ENCODE data around the gene RHNO1.
"Not testable (repeated sequence)": the region's sequence is repeated elsewhere in the genome, so short reads cannot be mapped to it uniquely, and the experiment has no call there.

RHNO1 gene

GRCh38 chr12:2858944-2859421 is 18.0 kb upstream of the RHNO1 start:
- DNase-seq (ENCODE audit: low read depth), result no peak

GRCh38 chr12:2860170-2860569 is 16.9 kb upstream of the RHNO1 start:
- no peak for DNase-seq (ENCODE audit: low read depth)

GRCh38 chr12:2862876-2863275 is 14.1 kb upstream of the RHNO1 start:
- no peak for DNase-seq (ENCODE audit: low read depth)

- not testable (repeated sequence) for DNase-seq (ENCODE audit: low read depth)
Observed at GRCh38 chr12:2863402-2863801, 13.6 kb upstream of the RHNO1 start.

- no peak for DNase-seq (ENCODE audit: low read depth)
Observed at GRCh38 chr12:2864198-2864597, 12.8 kb upstream of the RHNO1 start.

- not testable (repeated sequence) for DNase-seq (ENCODE audit: low read depth)
Observed at GRCh38 chr12:2868986-2869632, 7.9 kb upstream of the RHNO1 start.

GRCh38 chr12:2876431-2877046 is 484 bp upstream of the RHNO1 start:
- DNase-seq (ENCODE audit: low read depth), result no peak

- peak; percentile 51 for DNase-seq (ENCODE audit: low read depth)
Observed at GRCh38 chr12:2877953-2878732, 1.1 kb downstream of the RHNO1 start.

- DNase-seq (ENCODE audit: low read depth), result no peak
Observed at GRCh38 chr12:2879853-2880252, 2.8 kb downstream of the RHNO1 start.

- DNase-seq (ENCODE audit: low read depth), result no peak
Observed at GRCh38 chr12:2884810-2885209, 7.8 kb downstream of the RHNO1 start.

- DNase-seq (ENCODE audit: low read depth), result no peak
Observed at GRCh38 chr12:2886768-2887450, 9.9 kb downstream of the RHNO1 start.

GRCh38 chr12:2890001-2890387 is 13.0 kb downstream of the RHNO1 start:
- DNase-seq (ENCODE audit: low read depth), result no peak

GRCh38 chr12:2890388-2891239 is 13.6 kb downstream of the RHNO1 start, which contains the start of gene TULP3:
Gene TULP3, plus strand, starts transcription at chr12:2890891. Its CDS starts 57 bp downstream, at chr12:2890948.
- peak; percentile 96 for DNase-seq (ENCODE audit: low read depth)

GRCh38 chr12:2891240-2892053 is 14.4 kb downstream of the RHNO1 start:
- DNase-seq (ENCODE audit: low read depth), result peak; percentile 58

GRCh38 chr12:2892246-2892645 is 15.2 kb downstream of the RHNO1 start:
- DNase-seq (ENCODE audit: low read depth), result no peak

- peak; percentile 90 for DNase-seq (ENCODE audit: low read depth)
Observed at GRCh38 chr12:2893007-2893406, 16.0 kb downstream of the RHNO1 start.

- no peak for DNase-seq (ENCODE audit: low read depth)
Observed at GRCh38 chr12:2895051-2895451, 18.0 kb downstream of the RHNO1 start.

- DNase-seq (ENCODE audit: low read depth), result no peak
Observed at GRCh38 chr12:2895511-2895910, 18.5 kb downstream of the RHNO1 start.

- DNase-seq (ENCODE audit: low read depth), result no peak
Observed at GRCh38 chr12:2897418-2897817, 20.4 kb downstream of the RHNO1 start.

- no peak for DNase-seq (ENCODE audit: low read depth)
Observed at GRCh38 chr12:2900642-2901041, 23.6 kb downstream of the RHNO1 start.
